GM12878 (cell line): Measurements from ENCODE around the gene PDCD11. TPM values are rescaled to one million over a fixed set of nuclear protein-coding genes. Genes with fewer than 3 reads are reported as not detected.

Experiments
- ATAC-seq: fragments of 200-7000 bp; cut with Tn5 transposase; 3 replicates; pipeline ENCODE4 v1.9.1; 2020; ENCODE audit warnings: mild to moderate bottlenecking, moderate library complexity
- BruUV-seq: library from RNA; stranded (reverse); fragments of 400-500 nt; replicated peaks from 2 replicates; lab custom pipeline; 2021; lab: Mats Ljungman, UMichigan
- CTCF ChIA-PET: fragments of 300-600 bp; sonication (Branson Sonifier 250); formaldehyde crosslinking; extraction: SDS; loops from one replicate; lab custom pipeline; 2021; ENCODE audit warnings: inconsistent platforms; lab: Yijun Ruan, JAX
- POLR2A ChIA-PET: fragments of 350-600 bp; formaldehyde crosslinking; extraction: SDS; loops from one replicate; lab custom pipeline; 2021; ENCODE audit warnings: inconsistent platforms; lab: Charles Lee
- RAD21 ChIA-PET: fragments of 300-600 bp; sonication (Branson Sonifier 250); formaldehyde crosslinking; loops from one replicate; lab custom pipeline; 2023; ENCODE audit warnings: antibody characterized with exemption; ENCODE audit not compliant: unreplicated experiment; lab: Charles Lee
- SMC1A ChIA-PET: fragments of 300-600 bp; sonication (Branson Sonifier 250); formaldehyde crosslinking; loops from one replicate; lab custom pipeline; 2023; ENCODE audit not compliant: unreplicated experiment, uncharacterized antibody; lab: Charles Lee
- DNase-seq: peaks from one replicate; pipeline ENCODE4 v3.0.0-alpha.2; 2011; ENCODE audit warnings: low read depth, low spot score
- FAIRE-seq: peaks from 3 replicates; lab custom pipeline; 2011; peaks lifted over from hg19 to GRCh38; lab: Jason Lieb, UNC
- H2AFZ ChIP-seq: 2 replicates; pipeline ENCODE4 v1.6.0; 2011; ENCODE audit warnings: low read depth, low read length, control low read depth; ENCODE audit not compliant: control insufficient read depth
- H3K27ac ChIP-seq: 2 replicates; pipeline ENCODE4 v1.5.1; 2011; ENCODE audit warnings: control low read depth; ENCODE audit not compliant: control insufficient read depth, insufficient read depth
- H3K27me3 ChIP-seq, 2 experiments: replicated peaks in 1 of 2; 2 replicates each; pipeline versions ENCODE4 v1.6.0 to v1.6.1; 2011; ENCODE audit warnings: low read length in 1 of 2; ENCODE audit not compliant: control insufficient read depth in 2 of 2, insufficient read depth in 2 of 2
- H3K36me3 ChIP-seq, 2 experiments: 2 replicates each; pipeline ENCODE4 v1.5.1; 2011; ENCODE audit warnings: low read length in 1 of 2; ENCODE audit not compliant: control insufficient read depth in 2 of 2, insufficient read depth in 2 of 2
- H3K4me1 ChIP-seq: 2 replicates; pipeline ENCODE4 v1.6.1; 2011; ENCODE audit warnings: mild to moderate bottlenecking, low read length, moderate library complexity, mixed read lengths; ENCODE audit not compliant: control insufficient read depth, insufficient read depth
- H3K4me2 ChIP-seq: 2 replicates; pipeline ENCODE4 v1.6.0; 2011; ENCODE audit warnings: control low read depth; ENCODE audit not compliant: control insufficient read depth, insufficient read depth
- H3K4me3 ChIP-seq: fragments of 200-600 bp; sonication (generic); 2 replicates; pipeline ENCODE4 v1.5.1; 2016
- H3K79me2 ChIP-seq: 2 replicates; pipeline ENCODE4 v1.6.0; 2011; ENCODE audit warnings: low read length; ENCODE audit not compliant: control insufficient read depth, insufficient read depth
- H3K9ac ChIP-seq: 2 replicates; pipeline ENCODE4 v1.8.0; 2011; ENCODE audit warnings: low read length, control low read depth, mixed read lengths; ENCODE audit not compliant: control insufficient read depth, insufficient read depth
- H3K9me3 ChIP-seq: replicated peaks from 3 replicates; pipeline ENCODE4 v1.5.1; 2011; ENCODE audit warnings: mild to moderate bottlenecking, low read length; ENCODE audit not compliant: control insufficient read depth, insufficient read depth
- H4K20me1 ChIP-seq: 2 replicates; pipeline ENCODE4 v1.6.0; 2011; ENCODE audit not compliant: control insufficient read depth, insufficient read depth
- EGR1 ChIP-seq, 2 experiments: IDR thresholded peaks; 1 replicate in 1 of 2; 2 replicates in 1 of 2; pipeline ENCODE4 v1.6.1; 2011 to 2012; ENCODE audit warnings: low read depth in 2 of 2, low read length in 2 of 2, borderline replicate concordance in 1 of 2, mild to moderate bottlenecking in 1 of 2, moderate library complexity in 1 of 2
- EZH2 ChIP-seq: IDR thresholded peaks from 2 replicates; pipeline ENCODE4 v1.6.1; 2012; ENCODE audit warnings: low read depth, mild to moderate bottlenecking, control low read depth, inconsistent platforms, low read length, borderline replicate concordance; ENCODE audit not compliant: control insufficient read depth
- KLF5 ChIP-seq: fragments of 450-650 bp; IDR thresholded peaks from 2 replicates; pipeline ENCODE4 v1.6.1; 2014; ENCODE audit warnings: mild to moderate bottlenecking; ENCODE audit not compliant: partially characterized antibody
- MTA2 ChIP-seq: fragments of 450-650 bp; IDR thresholded peaks from 2 replicates; pipeline ENCODE4 v1.6.1; 2016; ENCODE audit warnings: low read depth, mild to moderate bottlenecking, moderate library complexity
- NFYA ChIP-seq: IDR thresholded peaks from 2 replicates; pipeline ENCODE4 v1.6.1; 2011; ENCODE audit warnings: low read depth, mild to moderate bottlenecking, low read length, improper control_type of control experiment, borderline replicate concordance
- PAX8 ChIP-seq: fragments of 450-650 bp; IDR thresholded peaks from 2 replicates; pipeline ENCODE4 v1.6.1; 2017; ENCODE audit warnings: mild to moderate bottlenecking, moderate library complexity
- SMARCA5 ChIP-seq: fragments of 450-650 bp; IDR thresholded peaks from 2 replicates; pipeline ENCODE4 v1.6.1; 2017; ENCODE audit warnings: mild to moderate bottlenecking
- SMC3 ChIP-seq: IDR thresholded peaks from 2 replicates; pipeline ENCODE4 v1.6.1; 2011; ENCODE audit warnings: low read length, improper control_type of control experiment, borderline replicate concordance
- SRF ChIP-seq, 2 experiments: IDR thresholded peaks; 2 replicates each; pipeline ENCODE4 v1.6.1; 2011; ENCODE audit warnings: low read depth in 2 of 2, low read length in 2 of 2, mild to moderate bottlenecking in 1 of 2, moderate library complexity in 1 of 2
- ZBTB33 ChIP-seq: fragments of 450-650 bp; IDR thresholded peaks from 2 replicates; pipeline ENCODE4 v1.6.1; 2017; ENCODE audit warnings: mild to moderate bottlenecking
- ZSCAN29 ChIP-seq: fragments of 450-650 bp; IDR thresholded peaks from 2 replicates; pipeline ENCODE4 v1.6.1; 2017; ENCODE audit warnings: mild to moderate bottlenecking, moderate library complexity
- WGBS: methylation state at CpG from one replicate; pipeline ENCODE4 v1.1.6; 2016; ENCODE audit warnings: low lambda C conversion rate; ENCODE audit not compliant: insufficient replicate concordance, insufficient coverage; ENCODE audit errors: missing lambda C conversion rate; 5-methylcytosine and 5-hydroxymethylcytosine counted together
- in situ Hi-C: fragments of 300-500 bp; cut with MboI; formaldehyde crosslinking; loops from 9 replicates; pipeline ENCODE4 v1.14.3; 2018; ENCODE audit warnings: mixed read lengths
- intact Hi-C: fragments of 100-400 bp; cut with micrococcal nuclease; formaldehyde crosslinking; loops from one replicate; pipeline ENCODE4 v1.14.2; 2022; ENCODE audit not compliant: unreplicated experiment
- polyA plus RNA-seq, 11 experiments: library from polyadenylated mRNA; depleted of rRNA in 4 of 11; unstranded in 6 of 11; stranded (reverse) in 5 of 11; fragments of >200 nt; fragmentation: Nextera tagmentation in 4 of 11; fragmentation: Illumina TruSeq in 1 of 11; extraction: Ambion mirVana in 4 of 11; extraction: Trizol in 1 of 11; gene quantifications; 1 replicate in 1 of 11; 2 replicates in 10 of 11; pipeline versions ENCODE4 v1.2.1 to v1.2.3, GENCODE V29; 2011 to 2016; ENCODE audit warnings: inconsistent platforms in 2 of 11, missing spikeins in 2 of 11, low read depth in 1 of 11
- total RNA-seq, 4 experiments: library from RNA; depleted of rRNA in 3 of 4; stranded (reverse); fragments of >200 nt in 3 of 4; fragmentation: Illumina TruSeq in 1 of 4; extraction: Trizol in 1 of 4; gene quantifications; 2 replicates each; pipeline versions ENCODE4 v1.2.1 to v1.2.3, GENCODE V29; 2013 to 2021

Gene PDCD11
- total and polyA plus RNA-seq, 10 of the 15 experiments (the other 5 are each of a cell fraction or from before 2014, with no cell fraction given), result 13.9 to 69.7 (median 44.8) TPM

GRCh38 chr10:103433858-103434257 is 37.4 kb downstream of the PDCD11 start:
- Histone ChIP-seq H3K79me2 (no peaks in the 10 kb centered on the region), H3K4me2 (no peak overlapping the region), H3K27ac (no peak overlapping the region), H3K4me1 (no peaks in the 10 kb centered on the region), H4K20me1 (no peaks in the 10 kb centered on the region), H3K4me3 (no peak overlapping the region), H3K36me3 (peaks cover 29 to 52% of the 10 kb centered on the region in 2 experiments), H2AFZ (no peak overlapping the region), H3K9me3 (no peaks in the 10 kb centered on the region), H3K9ac (no peak overlapping the region), H3K27me3 (no peaks in the 10 kb centered on the region)
- TF ChIP-seq SMARCA5 (no peak), ZSCAN29 (no peak), ZBTB33 (no peak), SRF (IDR thresholded peaks at IDR 0.05; ENCODE audit: low read depth in 2 of 2, low read length in 2 of 2) (no peak), NFYA (no peak), EZH2 (no peak), EGR1 (IDR thresholded peaks at IDR 0.05; ENCODE audit: borderline replicate concordance in 1 of 2, low read depth in 2 of 2, low read length in 2 of 2) (no peak), KLF5 (no peak), SMC3 (no peak), MTA2 (no peak), PAX8 (no peak)
- in situ Hi-C loops, result no loop called here
- FAIRE-seq (no peak), ATAC-seq (no peak), DNase-seq (no peak)
- ChIA-PET RAD21 (interaction anchor here (1.5 kb wide), 1 partner anchor 42 kb away, joined by 4 read pairs; no protein-coding TSS in a partner anchor), POLR2A (no interaction called here), CTCF (interaction anchor here (0.8 to 1.6 kb wide), 4 partner anchors 16 to 189 kb away, joined by 3 to 5 read pairs (median 3); no protein-coding TSS in a partner anchor), SMC1A (interaction anchor here (1.1 to 2.2 kb wide), 3 partner anchors 16 to 44 kb away, joined by 4 to 7 read pairs (median 5); no protein-coding TSS in a partner anchor)
- BruUV-seq, result no TSS peak
- WGBS, result 73% methylated on average over 2 of the region's 2 CpGs
- intact Hi-C loops, result no loop called here
